Upper lobe of right lung (tissue), 1 donor: ENCODE results near the gene NR2F2. TPM values are rescaled to one million over a fixed set of nuclear protein-coding genes. Genes with fewer than 3 reads are reported as not detected.

ENCODE experiments used
- ATAC-seq: fragments of 200-7000 bp; cut with Tn5 transposase; one replicate; pipeline ENCODE4 v1.9.1; 2020; ENCODE audit warnings: mild to moderate bottlenecking, moderate library complexity
- DNase-seq: peaks from one replicate; pipeline ENCODE4 v3.0.0-alpha.2; 2020
- H3K27ac ChIP-seq: fragments of 200-600 bp; one replicate; pipeline ENCODE4 v1.8.0; 2022
- H3K27me3 ChIP-seq: fragments of 200-600 bp; one replicate; pipeline ENCODE4 v1.8.0; 2022; ENCODE audit warnings: mild to moderate bottlenecking
- H3K36me3 ChIP-seq: fragments of 200-600 bp; one replicate; pipeline ENCODE4 v1.8.0; 2022
- H3K4me1 ChIP-seq: fragments of 200-600 bp; one replicate; pipeline ENCODE4 v1.8.0; 2022
- H3K4me3 ChIP-seq: fragments of 200-600 bp; one replicate; pipeline ENCODE4 v1.8.0; 2022; ENCODE audit warnings: mild to moderate bottlenecking
- H3K9me3 ChIP-seq: fragments of 200-600 bp; one replicate; pipeline ENCODE4 v1.8.0; 2022
- CTCF ChIP-seq: fragments of 200-600 bp; IDR thresholded peaks from one replicate; pipeline ENCODE4 v1.8.0; 2022; ENCODE audit warnings: antibody characterized with exemption
- intact Hi-C: fragments of 100-400 bp; cut with DNase I; formaldehyde crosslinking; loops from one replicate; pipeline ENCODE4 v1.11.0; 2022
- total RNA-seq: library from RNA; stranded (reverse); fragmentation: NEBNext Ultra II Directional; extraction: Animal tissue kit (Norgen Biotek cat#: 25700); gene quantifications from one replicate; pipeline ENCODE4 v1.2.1, GENCODE V29; 2021
- donor health status: DM: no; HTN: yes; CAD: no; lungs with severe emphysema.

NR2F2 gene
- total RNA-seq, 1 donor from 2014 or later = 88.1 TPM

DNA sequence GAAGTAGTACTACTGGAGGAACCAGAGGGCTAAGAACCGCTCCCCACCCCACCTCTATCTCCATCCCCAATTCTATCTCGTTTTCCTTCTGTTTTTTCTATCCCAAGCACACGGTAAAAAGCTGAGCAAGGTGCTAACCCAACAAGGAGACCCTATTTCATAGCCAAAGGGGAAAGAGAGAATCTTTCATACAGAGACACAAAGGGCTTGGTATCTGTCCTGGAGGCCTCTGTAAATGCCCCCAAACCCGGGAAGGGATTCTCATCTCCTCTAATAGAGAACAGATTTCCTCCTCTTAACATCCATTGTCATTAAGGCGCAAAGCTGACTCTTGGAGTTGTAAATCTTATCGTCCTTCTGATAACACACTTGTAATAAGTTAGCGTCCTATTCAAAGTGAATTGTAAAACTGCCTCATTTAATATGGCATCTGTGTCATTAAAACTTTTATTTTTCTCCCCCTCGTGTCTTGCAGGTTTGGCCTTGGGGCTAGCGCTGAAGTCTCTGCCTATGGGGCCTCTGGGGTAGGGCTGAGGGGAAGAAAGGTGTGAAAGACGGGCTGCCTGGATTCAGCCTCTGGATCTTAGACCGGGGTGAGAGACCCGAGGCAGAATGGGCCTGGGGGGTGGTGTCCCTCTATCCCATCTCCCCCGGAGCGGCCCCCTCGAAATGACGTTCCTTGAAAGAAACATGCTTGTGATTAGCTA is 12.1 kb downstream of the NR2F2 start:
- TF ChIP-seq CTCF = no peak
- intact Hi-C loops = loop anchor here (10.0 kb wide), 1 partner anchor 1088 kb away; no protein-coding TSS in a partner anchor
- Histone ChIP-seq H3K27ac (peak overlapping the region; percentile 83), H3K4me3 (peak overlapping the region; percentile 56), H3K27me3 (peaks cover 20% of the 10 kb centered on the region), H3K4me1 (peaks cover 6% of the 10 kb centered on the region), H3K9me3 (no peaks in the 10 kb centered on the region), H3K36me3 (no peaks in the 10 kb centered on the region)
- no peak for ATAC-seq
- no peak for DNase-seq

- Histone ChIP-seq H3K9me3 (no peaks in the 10 kb centered on the region), H3K4me1 (peaks cover 6% of the 10 kb centered on the region), H3K4me3 (peak overlapping the region; percentile 56), H3K27me3 (peaks cover 20% of the 10 kb centered on the region), H3K27ac (peak overlapping the region; percentile 83), H3K36me3 (no peaks in the 10 kb centered on the region)
- ATAC-seq = no peak
- DNase-seq = no peak
- TF ChIP-seq CTCF = no peak
- intact Hi-C loops = loop anchor here (10.0 kb wide), 1 partner anchor 1089 kb away; no protein-coding TSS in a partner anchor
These were observed 12.9 kb downstream of the NR2F2 start for GRCh38 chr15:96343113-96344059.

GRCh38 chr15:96344060-96344705 is 13.7 kb downstream of the NR2F2 start:
- ATAC-seq (no peak), DNase-seq (no peak)
- intact Hi-C loops = loop anchor here (10.0 kb wide), 1 partner anchor 1089 kb away; no protein-coding TSS in a partner anchor
- no peaks in the 10 kb centered on the region for H3K36me3 ChIP-seq
- TF ChIP-seq CTCF = no peak
- peak overlapping the region; percentile 83 for H3K27ac ChIP-seq
- H3K9me3 ChIP-seq = no peaks in the 10 kb centered on the region
- peaks cover 20% of the 10 kb centered on the region for H3K27me3 ChIP-seq
- peak overlapping the region; percentile 56 for H3K4me3 ChIP-seq
- H3K4me1 ChIP-seq = peaks cover 6% of the 10 kb centered on the region

GRCh38 chr15:96344706-96345559 is 14.4 kb downstream of the NR2F2 start:
- peaks cover 6% of the 10 kb centered on the region for H3K4me1 ChIP-seq
- intact Hi-C loops = loop anchor here (10.0 kb wide), 1 partner anchor 1090 kb away; no protein-coding TSS in a partner anchor

More at GRCh38 chr15:96344706-96345559, 14.4 kb downstream of the NR2F2 start:
- ATAC-seq (no peak), DNase-seq (no peak)
- Histone ChIP-seq H3K36me3 (no peaks in the 10 kb centered on the region), H3K4me3 (peak overlapping the region; percentile 56), H3K27me3 (peaks cover 20% of the 10 kb centered on the region), H3K27ac (peak overlapping the region; percentile 83), H3K9me3 (no peaks in the 10 kb centered on the region)
- TF ChIP-seq CTCF = no peak
